ENCODE results near the gene PDS5B.
A peak's percentile ranks its signal among the peaks of the same experiment; 100 is the strongest.
"Not testable (repeated sequence)": the region's sequence is repeated elsewhere in the genome, so short reads cannot be mapped to it uniquely, and the experiment has no call there.

Gene PDS5B

GRCh38 chr13:32586080-32586900, at the start of gene PDS5B:
Gene PDS5B (plus strand): TSS chr13:32586452. CDS start chr13:32648773, 62,321 bp downstream.
- DNase-seq (peak; percentile 95), ATAC-seq (peak; percentile 95)
- Mint-ChIP-seq H3K27ac (peak within 1 kb of the TSS; percentile 92), H3K9me3 (no peaks in the 10 kb centered on the region), H3K4me3 (peak within 1 kb of the TSS; percentile 92), H3K36me3 (ENCODE audit: low read depth) (peaks cover 4% of the 10 kb centered on the region), H3K27me3 (peaks cover 4% of the 10 kb centered on the region), H3K4me1 (peaks cover 36% of the 10 kb centered on the region)

GRCh38 chr13:32537580-32538142, 48.6 kb upstream of the PDS5B start:
- Mint-ChIP-seq H3K9me3 (no peaks in the 10 kb centered on the region), H3K4me1 (peaks cover 58% of the 10 kb centered on the region), H3K4me3 (peak overlapping the region; percentile 99), H3K36me3 (ENCODE audit: low read depth) (peaks cover 44% of the 10 kb centered on the region), H3K27me3 (peaks cover 2% of the 10 kb centered on the region), H3K27ac (peak overlapping the region; percentile 100)
- DNase-seq (peak; percentile 60), ATAC-seq (no peak)

- Mint-ChIP-seq H3K9me3 (no peaks in the 10 kb centered on the region), H3K36me3 (ENCODE audit: low read depth) (peaks cover 40% of the 10 kb centered on the region), H3K27ac (peak overlapping the region; percentile 100), H3K27me3 (peaks cover 2% of the 10 kb centered on the region), H3K4me1 (peaks cover 54% of the 10 kb centered on the region), H3K4me3 (peak overlapping the region; percentile 99)
- no peak for DNase-seq
- ATAC-seq, result peak; percentile 83
Measured at GRCh38 chr13:32538143-32538620, 48.1 kb upstream of the PDS5B start.

GRCh38 chr13:32538621-32539246, 47.5 kb upstream of the PDS5B start, which contains the start of gene N4BP2L2:
Gene N4BP2L2 (minus strand): TSS chr13:32538795. CDS start chr13:32537027, 1,768 bp downstream.
- peak; percentile 96 for ATAC-seq
- Mint-ChIP-seq H3K36me3 (ENCODE audit: low read depth) (peaks cover 34% of the 10 kb centered on the region), H3K27me3 (peaks cover 2% of the 10 kb centered on the region), H3K9me3 (no peaks in the 10 kb centered on the region), H3K4me3 (peak within 1 kb of the TSS; percentile 99), H3K27ac (peak within 1 kb of the TSS; percentile 100), H3K4me1 (peaks cover 49% of the 10 kb centered on the region)
- DNase-seq, result peak; percentile 87

GRCh38 chr13:32542221-32542620, 44.0 kb upstream of the PDS5B start:
- ATAC-seq, result no peak
- no peak overlapping the region for H3K27ac Mint-ChIP-seq
- H3K9me3 Mint-ChIP-seq, result no peaks in the 10 kb centered on the region
- H3K4me1 Mint-ChIP-seq, result peaks cover 20% of the 10 kb centered on the region
- H3K4me3 Mint-ChIP-seq, result no peak overlapping the region
- no peak for DNase-seq
- H3K27me3 Mint-ChIP-seq, result peaks cover 2% of the 10 kb centered on the region
- H3K36me3 Mint-ChIP-seq (ENCODE audit: low read depth), result peaks cover 7% of the 10 kb centered on the region

- H3K4me3 Mint-ChIP-seq, result no peak overlapping the region
- H3K36me3 Mint-ChIP-seq (ENCODE audit: low read depth), result no peaks in the 10 kb centered on the region
- DNase-seq, result no peak
- H3K27ac Mint-ChIP-seq, result no peak overlapping the region
- H3K4me1 Mint-ChIP-seq, result no peaks in the 10 kb centered on the region
- no peak for ATAC-seq
- H3K27me3 Mint-ChIP-seq, result peaks cover 2% of the 10 kb centered on the region
- no peaks in the 10 kb centered on the region for H3K9me3 Mint-ChIP-seq
Measured at GRCh38 chr13:32545083-32545482, 41.2 kb upstream of the PDS5B start.

GRCh38 chr13:32548837-32549236, 37.4 kb upstream of the PDS5B start:
- Mint-ChIP-seq H3K4me3 (no peak overlapping the region), H3K27me3 (peaks cover 3% of the 10 kb centered on the region), H3K4me1 (no peaks in the 10 kb centered on the region), H3K9me3 (no peaks in the 10 kb centered on the region), H3K36me3 (ENCODE audit: low read depth) (no peaks in the 10 kb centered on the region), H3K27ac (no peak overlapping the region)
- ATAC-seq (no peak), DNase-seq (no peak)

- Mint-ChIP-seq H3K4me3 (no peak overlapping the region), H3K27ac (no peak overlapping the region), H3K9me3 (no peaks in the 10 kb centered on the region), H3K4me1 (no peaks in the 10 kb centered on the region), H3K36me3 (ENCODE audit: low read depth) (no peaks in the 10 kb centered on the region), H3K27me3 (peaks cover 3% of the 10 kb centered on the region)
- no peak for ATAC-seq
- DNase-seq, result no peak
Measured at GRCh38 chr13:32549788-32550187, 36.5 kb upstream of the PDS5B start.

GRCh38 chr13:32553720-32554119, 32.5 kb upstream of the PDS5B start:
- ATAC-seq (no peak), DNase-seq (no peak)
- Mint-ChIP-seq H3K4me1 (no peaks in the 10 kb centered on the region), H3K36me3 (ENCODE audit: low read depth) (no peaks in the 10 kb centered on the region), H3K9me3 (peaks cover 3% of the 10 kb centered on the region), H3K27ac (no peak overlapping the region), H3K4me3 (no peak overlapping the region), H3K27me3 (peaks cover 6% of the 10 kb centered on the region)

- DNase-seq (no peak), ATAC-seq (no peak)
- Mint-ChIP-seq H3K27me3 (peaks cover 6% of the 10 kb centered on the region), H3K36me3 (ENCODE audit: low read depth) (no peaks in the 10 kb centered on the region), H3K4me3 (no peak overlapping the region), H3K4me1 (no peaks in the 10 kb centered on the region), H3K9me3 (peaks cover 6% of the 10 kb centered on the region), H3K27ac (no peak overlapping the region)
Measured at GRCh38 chr13:32555613-32556012, 30.6 kb upstream of the PDS5B start.

GRCh38 chr13:32560842-32561241, 25.4 kb upstream of the PDS5B start:
- H3K36me3 Mint-ChIP-seq (ENCODE audit: low read depth); H3K4me1 Mint-ChIP-seq; ATAC-seq; H3K4me3 Mint-ChIP-seq; DNase-seq; H3K27me3 Mint-ChIP-seq; H3K27ac Mint-ChIP-seq: not testable (repeated sequence)
- H3K9me3 Mint-ChIP-seq, result peaks cover 18% of the 10 kb centered on the region

GRCh38 chr13:32575687-32576086, 10.6 kb upstream of the PDS5B start:
- DNase-seq; H3K27me3 Mint-ChIP-seq; ATAC-seq; H3K27ac Mint-ChIP-seq; H3K36me3 Mint-ChIP-seq (ENCODE audit: low read depth); H3K4me1 Mint-ChIP-seq; H3K4me3 Mint-ChIP-seq: not testable (repeated sequence)
- peaks cover 12% of the 10 kb centered on the region for H3K9me3 Mint-ChIP-seq

GRCh38 chr13:32577032-32577431, 9.2 kb upstream of the PDS5B start:
- no peak for DNase-seq
- H3K9me3 Mint-ChIP-seq, result peaks cover 12% of the 10 kb centered on the region

GRCh38 chr13:32581177-32581786, 5.0 kb upstream of the PDS5B start:
- DNase-seq (no peak), ATAC-seq (no peak)
- no peak overlapping the region for H3K27ac Mint-ChIP-seq
- H3K9me3 Mint-ChIP-seq, result peaks cover 12% of the 10 kb centered on the region
- H3K36me3 Mint-ChIP-seq (ENCODE audit: low read depth), result no peaks in the 10 kb centered on the region
- H3K4me3 Mint-ChIP-seq, result no peak overlapping the region
- peaks cover 7% of the 10 kb centered on the region for H3K4me1 Mint-ChIP-seq
- peaks cover 4% of the 10 kb centered on the region for H3K27me3 Mint-ChIP-seq

More at GRCh38 chr13:32577032-32577431, 9.2 kb upstream of the PDS5B start:
- no peak for ATAC-seq
- Mint-ChIP-seq H3K27ac (no peak overlapping the region), H3K27me3 (no peaks in the 10 kb centered on the region), H3K36me3 (ENCODE audit: low read depth) (no peaks in the 10 kb centered on the region), H3K4me3 (no peak overlapping the region), H3K4me1 (no peaks in the 10 kb centered on the region)

Measured in activated naive CD8-positive, alpha-beta T cell treated with anti-CD3 and anti-CD28 coated beads, Interleukin-2, amount 50 U/mL, for 24 hours (primary cell).